ENCODE results near the gene VPS16. TPM values are rescaled to one million over a fixed set of nuclear protein-coding genes. Genes with fewer than 3 reads are reported as not detected.
A peak's percentile ranks its signal among the peaks of the same experiment; 100 is the strongest.

The VPS16 gene
- polyA plus RNA-seq, 1 donor (not counting 4 experiments of a cell fraction or from before 2014, with no cell fraction given), result 22.7 TPM

GRCh38 chr20:2888224-2888955 is 47.8 kb downstream of the VPS16 start:
- Histone ChIP-seq H3K9ac (ENCODE audit: control insufficient read depth, extremely low read depth, insufficient read depth, low read length) (no peak overlapping the region), H3K27ac (ENCODE audit: control insufficient read depth, insufficient read depth, low read length) (peak overlapping the region; percentile 4), H3K36me3 (ENCODE audit: control insufficient read depth in 2 of 2, extremely low read depth in 1 of 2, insufficient read depth in 2 of 2, low read length in 2 of 2) (no peaks in the 10 kb centered on the region), H3K4me1 (ENCODE audit: control insufficient read depth, extremely low read depth, insufficient read depth, low read length) (peaks cover 10% of the 10 kb centered on the region), H3K27me3 (ENCODE audit: control insufficient read depth, extremely low read depth, insufficient read depth, low read length) (no peaks in the 10 kb centered on the region), H3K4me2 (ENCODE audit: control insufficient read depth, extremely low read depth, insufficient read depth, low read depth, low read length) (no peak overlapping the region), H4K20me1 (ENCODE audit: control insufficient read depth, extremely low read depth, insufficient read depth, low read length) (no peaks in the 10 kb centered on the region), H3K9me1 (ENCODE audit: control insufficient read depth, extremely low read depth, insufficient read depth, low read length) (no peaks in the 10 kb centered on the region), H3K79me2 (ENCODE audit: control insufficient read depth, insufficient read depth, low read length) (peaks cover 48% of the 10 kb centered on the region), H2AFZ (ENCODE audit: control insufficient read depth, low read length) (no peak overlapping the region), H3K9me3 (ENCODE audit: control insufficient read depth, low read depth, low read length) (no peaks in the 10 kb centered on the region), H3K4me3 (ENCODE audit: control insufficient read depth in 2 of 3, extremely low read depth in 1 of 3, insufficient read depth in 2 of 3, low read depth in 1 of 3, low read length in 3 of 3) (no peak overlapping the region)
- dilution Hi-C loops (cut with MboI; ENCODE audit: extremely low pct_ligation_motif_present, low sequenced_read_pairs), result no loop called here
- TF ChIP-seq, protein P1, sequence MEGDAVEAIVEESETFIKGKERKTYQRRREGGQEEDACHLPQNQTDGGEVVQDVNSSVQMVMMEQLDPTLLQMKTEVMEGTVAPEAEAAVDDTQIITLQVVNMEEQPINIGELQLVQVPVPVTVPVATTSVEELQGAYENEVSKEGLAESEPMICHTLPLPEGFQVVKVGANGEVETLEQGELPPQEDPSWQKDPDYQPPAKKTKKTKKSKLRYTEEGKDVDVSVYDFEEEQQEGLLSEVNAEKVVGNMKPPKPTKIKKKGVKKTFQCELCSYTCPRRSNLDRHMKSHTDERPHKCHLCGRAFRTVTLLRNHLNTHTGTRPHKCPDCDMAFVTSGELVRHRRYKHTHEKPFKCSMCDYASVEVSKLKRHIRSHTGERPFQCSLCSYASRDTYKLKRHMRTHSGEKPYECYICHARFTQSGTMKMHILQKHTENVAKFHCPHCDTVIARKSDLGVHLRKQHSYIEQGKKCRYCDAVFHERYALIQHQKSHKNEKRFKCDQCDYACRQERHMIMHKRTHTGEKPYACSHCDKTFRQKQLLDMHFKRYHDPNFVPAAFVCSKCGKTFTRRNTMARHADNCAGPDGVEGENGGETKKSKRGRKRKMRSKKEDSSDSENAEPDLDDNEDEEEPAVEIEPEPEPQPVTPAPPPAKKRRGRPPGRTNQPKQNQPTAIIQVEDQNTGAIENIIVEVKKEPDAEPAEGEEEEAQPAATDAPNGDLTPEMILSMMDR (optimal IDR thresholded peaks at IDR 0.05 in 1 of 3, IDR thresholded peaks at IDR 0.05 in 1 of 3, conservative IDR thresholded peaks at IDR 0.05 in 1 of 3; ENCODE audit: extremely low read depth in 1 of 3, insufficient read depth in 2 of 3, low read length in 3 of 3), result no peak
- TF ChIP-seq EZH2 (IDR thresholded peaks at IDR 0.05; ENCODE audit: low read length), result no peak
- no peak for DNase-seq (ENCODE audit: low read depth, low spot score)
- no peak for FAIRE-seq

- Histone ChIP-seq H4K20me1 (ENCODE audit: control insufficient read depth, extremely low read depth, insufficient read depth, low read length) (no peaks in the 10 kb centered on the region), H3K27ac (ENCODE audit: control insufficient read depth, insufficient read depth, low read length) (no peak overlapping the region), H3K79me2 (ENCODE audit: control insufficient read depth, insufficient read depth, low read length) (peaks cover 45% of the 10 kb centered on the region), H2AFZ (ENCODE audit: control insufficient read depth, low read length) (no peak overlapping the region), H3K4me2 (ENCODE audit: control insufficient read depth, extremely low read depth, insufficient read depth, low read depth, low read length) (no peak overlapping the region), H3K4me3 (ENCODE audit: control insufficient read depth in 2 of 3, extremely low read depth in 1 of 3, insufficient read depth in 2 of 3, low read depth in 1 of 3, low read length in 3 of 3) (no peak overlapping the region), H3K27me3 (ENCODE audit: control insufficient read depth, extremely low read depth, insufficient read depth, low read length) (no peaks in the 10 kb centered on the region), H3K9me3 (ENCODE audit: control insufficient read depth, low read depth, low read length) (no peaks in the 10 kb centered on the region), H3K9me1 (ENCODE audit: control insufficient read depth, extremely low read depth, insufficient read depth, low read length) (no peaks in the 10 kb centered on the region), H3K9ac (ENCODE audit: control insufficient read depth, extremely low read depth, insufficient read depth, low read length) (no peak overlapping the region), H3K36me3 (ENCODE audit: control insufficient read depth in 2 of 2, extremely low read depth in 1 of 2, insufficient read depth in 2 of 2, low read length in 2 of 2) (no peaks in the 10 kb centered on the region), H3K4me1 (ENCODE audit: control insufficient read depth, extremely low read depth, insufficient read depth, low read length) (peaks cover 10% of the 10 kb centered on the region)
- FAIRE-seq, result no peak
- DNase-seq (ENCODE audit: low read depth, low spot score), result no peak
- dilution Hi-C loops (cut with MboI; ENCODE audit: extremely low pct_ligation_motif_present, low sequenced_read_pairs), result no loop called here
- TF ChIP-seq, protein P1 (optimal IDR thresholded peaks at IDR 0.05 in 1 of 3, IDR thresholded peaks at IDR 0.05 in 1 of 3, conservative IDR thresholded peaks at IDR 0.05 in 1 of 3; ENCODE audit: extremely low read depth in 1 of 3, insufficient read depth in 2 of 3, low read length in 3 of 3), result no peak
- no peak for TF ChIP-seq EZH2 (IDR thresholded peaks at IDR 0.05; ENCODE audit: low read length)
Measured at GRCh38 chr20:2889209-2889608, 48.7 kb downstream of the VPS16 start.

Data from keratinocyte (primary cell).